ENCODE data around the gene FXYD1.

The FXYD1 gene

GRCh38 chr19:35133826-35134225 is 4.8 kb upstream of the FXYD1 start:
- no peak for FAIRE-seq
- no peak for TF ChIP-seq CTCF (IDR thresholded peaks at IDR 0.05; ENCODE audit: insufficient read depth, missing control alignments)

GRCh38 chr19:35134601-35135242 is 3.9 kb upstream of the FXYD1 start, which contains the start of gene LGI4:
LGI4 (minus strand) TSS chr19:35135059; CDS start chr19:35134680, 379 bp downstream.
- no peak for TF ChIP-seq CTCF (IDR thresholded peaks at IDR 0.05; ENCODE audit: insufficient read depth, missing control alignments)
- DNase-seq (ENCODE audit: insufficient read length, low spot score), result no peak
- FAIRE-seq, result no peak

More at GRCh38 chr19:35133826-35134225, 4.8 kb upstream of the FXYD1 start:
- DNase-seq (ENCODE audit: insufficient read length, low spot score), result no peak

- DNase-seq (ENCODE audit: insufficient read length, low spot score), result peak; percentile 98
- no peak for FAIRE-seq
- peak; percentile 70 for TF ChIP-seq CTCF (IDR thresholded peaks at IDR 0.05; ENCODE audit: insufficient read depth, missing control alignments)
These were observed 3.2 kb upstream of the FXYD1 start for GRCh38 chr19:35135389-35135909.

- DNase-seq (ENCODE audit: insufficient read length, low spot score) (no peak), FAIRE-seq (no peak)
- no peak for TF ChIP-seq CTCF (IDR thresholded peaks at IDR 0.05; ENCODE audit: insufficient read depth, missing control alignments)
These were observed 2.4 kb upstream of the FXYD1 start for GRCh38 chr19:35136231-35136630.

DNA sequence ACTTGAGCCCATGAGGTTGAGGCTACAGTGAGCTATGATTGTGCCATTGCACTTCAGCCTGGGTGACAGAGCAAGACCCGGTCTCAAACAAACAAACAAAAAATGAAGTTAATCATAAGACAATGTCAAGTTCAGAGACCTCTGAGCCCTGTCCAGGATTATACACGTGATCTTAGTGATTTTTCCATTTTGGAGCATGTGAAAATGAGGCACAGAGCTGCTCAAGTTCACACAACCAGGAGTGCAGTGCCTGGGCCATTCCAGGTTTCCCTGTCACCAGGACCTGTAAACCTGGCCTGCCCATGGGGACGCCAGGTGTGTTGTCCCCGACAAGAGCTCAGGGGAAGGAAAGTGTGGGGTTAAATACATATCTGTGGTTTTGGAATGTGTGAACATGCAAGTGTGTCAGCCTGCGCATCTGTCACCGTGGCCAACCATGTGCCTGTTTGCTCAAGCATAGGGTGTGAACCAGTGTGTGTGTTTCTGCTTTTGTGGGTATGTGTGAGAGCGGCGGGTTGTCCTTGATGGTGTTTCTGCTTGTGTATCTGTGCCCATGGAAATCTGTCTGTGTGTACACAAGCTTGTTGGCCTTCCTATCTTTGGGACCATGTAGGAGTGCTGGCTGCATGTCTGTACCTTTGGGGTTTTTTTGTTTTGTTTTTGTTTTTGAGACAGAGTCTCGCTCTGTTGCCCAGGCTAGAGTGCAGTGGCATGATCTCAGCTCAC is 1.5 kb upstream of the FXYD1 start:
- no peak for FAIRE-seq
- no peak for DNase-seq (ENCODE audit: insufficient read length, low spot score)
- TF ChIP-seq CTCF (IDR thresholded peaks at IDR 0.05; ENCODE audit: insufficient read depth, missing control alignments), result no peak

- DNase-seq (ENCODE audit: insufficient read length, low spot score), result no peak
- FAIRE-seq, result no peak
- no peak for TF ChIP-seq CTCF (IDR thresholded peaks at IDR 0.05; ENCODE audit: insufficient read depth, missing control alignments)
These were observed 1.8 kb downstream of the FXYD1 start for GRCh38 chr19:35140207-35140961.

Data from D721Med (cell line).